T-cell (primary cell): Measurements from ENCODE around the gene NSD2. TPM values are rescaled to one million over a fixed set of nuclear protein-coding genes. Genes with fewer than 3 reads are reported as not detected.

ENCODE experiments used
- ATAC-seq, 4 experiments: fragments of 200-7000 bp in 3 of 4; fragments of 150-1000 bp in 1 of 4; cut with Tn5 transposase; replicated peaks in 1 of 4; 1 replicate in 3 of 4; 2 replicates in 1 of 4; pipeline ENCODE4 v1.10.0; 2021; ENCODE audit warnings: moderate library complexity in 3 of 4, mild to moderate bottlenecking in 2 of 4, moderate number of reproducible peaks in 1 of 4
- CTCF ChIA-PET, 2 donors: fragments of 300-600 bp; sonication (Branson Sonifier 250); formaldehyde crosslinking; loops; one replicate each; lab custom pipeline; 2022; ENCODE audit warnings: antibody characterized with exemption in 2 of 2; lab: Charles Lee
- POLR2A ChIA-PET, 2 donors: fragments of 300-600 bp; sonication (Branson Sonifier 250); formaldehyde crosslinking; loops; one replicate each; lab custom pipeline; 2022; ENCODE audit warnings: antibody characterized with exemption in 2 of 2; lab: Charles Lee
- DNase-seq, 35 experiments: peaks; one replicate each; pipeline versions ENCODE4 v3.0.0 to v3.0.0-alpha.2; 2013 to 2023
- H3K27ac ChIP-seq: one replicate; pipeline ENCODE4 v1.5.1; 2013; ENCODE audit warnings: low read length
- H3K27me3 ChIP-seq, 2 experiments: replicated peaks in 1 of 2; 1 replicate in 1 of 2; 2 replicates in 1 of 2; pipeline versions ENCODE4 v1.6.1 to v1.7.0; 2013; ENCODE audit warnings: low read length in 1 of 2, mixed read lengths in 1 of 2; ENCODE audit not compliant: control insufficient read depth in 2 of 2, insufficient read depth in 2 of 2; ENCODE audit errors: extremely low read depth in 1 of 2
- H3K36me3 ChIP-seq, 2 donors: 1 replicate in 1 of 2; 2 replicates in 1 of 2; pipeline versions ENCODE4 v1.6.1 to v1.7.0; 2013; ENCODE audit warnings: low read length in 1 of 2; ENCODE audit not compliant: control insufficient read depth in 2 of 2, insufficient read depth in 1 of 2; ENCODE audit errors: extremely low read depth in 1 of 2
- H3K4me1 ChIP-seq, 2 experiments: 1 replicate in 1 of 2; 2 replicates in 1 of 2; pipeline versions ENCODE4 v1.6.1 to v1.7.0; 2013; ENCODE audit warnings: low read length in 2 of 2, mixed read lengths in 1 of 2; ENCODE audit not compliant: insufficient read depth in 2 of 2, control insufficient read depth in 1 of 2; ENCODE audit errors: extremely low read depth in 1 of 2
- H3K4me3 ChIP-seq, 2 donors: 1 replicate in 1 of 2; 2 replicates in 1 of 2; pipeline versions ENCODE4 v1.5.1 to v1.7.0; 2013; ENCODE audit warnings: mild to moderate bottlenecking in 2 of 2, low read length in 1 of 2, moderate library complexity in 1 of 2; ENCODE audit not compliant: control insufficient read depth in 1 of 2; ENCODE audit errors: extremely low read depth in 1 of 2
- H3K9me3 ChIP-seq: 2 replicates; pipeline ENCODE4 v1.7.0; 2013
- H3K27ac Mint-ChIP-seq, 2 donors: one replicate each; pipeline ENCODE4 v1.8.0; 2020 to 2021; ENCODE audit warnings: mild to moderate bottlenecking in 2 of 2, mixed read lengths in 2 of 2
- H3K27me3 Mint-ChIP-seq, 2 donors: one replicate each; pipeline ENCODE4 v1.8.0; 2021 to 2022; ENCODE audit warnings: mixed read lengths in 2 of 2
- H3K36me3 Mint-ChIP-seq: one replicate; pipeline ENCODE4 v1.8.0; 2021; ENCODE audit warnings: mixed read lengths
- H3K4me1 Mint-ChIP-seq, 3 donors: one replicate each; pipeline ENCODE4 v1.8.0; 2020 to 2022; ENCODE audit warnings: mixed read lengths in 3 of 3, mild to moderate bottlenecking in 1 of 3
- H3K4me3 Mint-ChIP-seq, 3 donors: one replicate each; pipeline ENCODE4 v1.8.0; 2020 to 2022; ENCODE audit warnings: mild to moderate bottlenecking in 3 of 3, mixed read lengths in 3 of 3, moderate library complexity in 3 of 3
- H3K9me3 Mint-ChIP-seq, 3 donors: one replicate each; pipeline ENCODE4 v1.8.0; 2020 to 2022; ENCODE audit warnings: mixed read lengths in 3 of 3
- WGBS: methylation state at CpG from one replicate; pipeline ENCODE4 v1.1.5; 2013; ENCODE audit warnings: missing lambda C conversion rate; ENCODE audit not compliant: insufficient coverage; 5-methylcytosine and 5-hydroxymethylcytosine counted together
- total RNA-seq, 35 experiments: library from RNA in 6 of 35; stranded (reverse) in 6 of 35; fragments of 120-200 nt in 1 of 35; gene quantifications; one replicate each; pipeline versions ENCODE4 v1.2.1 to v1.2.4 and lab custom pipeline; 2013 to 2026

The NSD2 gene
- total RNA-seq, 5 donors from 2014 or later (not counting 1 experiment from before 2014, with no cell fraction given): 40.8 to 55.3 (median 48.3) TPM

- ATAC-seq: no peak
- Histone ChIP-seq H3K27ac (no peak overlapping the region), H3K36me3 (peaks cover 11 to 31% of the 10 kb centered on the region in 2 donors), H3K4me1 (no peaks in the 10 kb centered on the region), H3K4me3 (no peak overlapping the region), H3K9me3 (no peaks in the 10 kb centered on the region), H3K27me3 (no peaks in the 10 kb centered on the region)
- no peak overlapping the region for H3K4me3 Mint-ChIP-seq
- CTCF ChIA-PET: no interaction called here
- peaks cover 26% of the 10 kb centered on the region for H3K36me3 Mint-ChIP-seq
- no peaks in the 10 kb centered on the region for H3K4me1 Mint-ChIP-seq
- no peaks in the 10 kb centered on the region for H3K27me3 Mint-ChIP-seq
- no peak overlapping the region for H3K27ac Mint-ChIP-seq
- no peaks in the 10 kb centered on the region for H3K9me3 Mint-ChIP-seq
- POLR2A ChIA-PET: interaction anchor here in 1 of 2 donors (0.7 kb wide), 1 partner anchor 179 kb away, joined by 4 read pairs; no protein-coding TSS in a partner anchor
- WGBS: 100% methylated on average over 2 of the region's 3 CpGs
- DNase-seq: no peak
These were observed 66.4 kb downstream of the NSD2 start for GRCh38 chr4:1937550-1937949.

GRCh38 chr4:1938027-1938426 is 66.8 kb downstream of the NSD2 start:
- WGBS: 94% methylated on average over 6 of the region's 8 CpGs
- H3K27me3 Mint-ChIP-seq: no peaks in the 10 kb centered on the region
- no peaks in the 10 kb centered on the region for H3K27me3 ChIP-seq
- H3K4me1 ChIP-seq: no peaks in the 10 kb centered on the region
- H3K27ac Mint-ChIP-seq: no peak overlapping the region
- ATAC-seq: no peak
- POLR2A ChIA-PET: no interaction called here
- H3K4me1 Mint-ChIP-seq: no peaks in the 10 kb centered on the region
- H3K9me3 ChIP-seq: no peaks in the 10 kb centered on the region
- DNase-seq: no peak
- peaks cover 15 to 30% of the 10 kb centered on the region in 2 donors for H3K36me3 ChIP-seq
- no peaks in the 10 kb centered on the region for H3K9me3 Mint-ChIP-seq
- H3K27ac ChIP-seq: no peak overlapping the region
- peaks cover 28% of the 10 kb centered on the region for H3K36me3 Mint-ChIP-seq
- no peak overlapping the region for H3K4me3 Mint-ChIP-seq
- CTCF ChIA-PET: interaction anchor here in 1 of 2 donors (0.8 kb wide), 1 partner anchor 26 kb away, joined by 3 read pairs; no protein-coding TSS in a partner anchor
- no peak overlapping the region for H3K4me3 ChIP-seq

GRCh38 chr4:1939664-1940509 is 68.7 kb downstream of the NSD2 start:
- ChIA-PET POLR2A (no interaction called here), CTCF (no interaction called here)
- Histone ChIP-seq H3K9me3 (no peaks in the 10 kb centered on the region), H3K27me3 (no peaks in the 10 kb centered on the region), H3K36me3 (peaks cover 16 to 39% of the 10 kb centered on the region in 2 donors), H3K4me1 (no peaks in the 10 kb centered on the region), H3K4me3 (no peak overlapping the region), H3K27ac (no peak overlapping the region)
- no peak overlapping the region for H3K4me3 Mint-ChIP-seq
- peaks cover 32% of the 10 kb centered on the region for H3K36me3 Mint-ChIP-seq
- 100% methylated on average over 2 of the region's 11 CpGs for WGBS
- no peaks in the 10 kb centered on the region for H3K27me3 Mint-ChIP-seq
- H3K9me3 Mint-ChIP-seq: no peaks in the 10 kb centered on the region
- H3K27ac Mint-ChIP-seq: no peak overlapping the region
- no peaks in the 10 kb centered on the region for H3K4me1 Mint-ChIP-seq
- DNase-seq (no peak), ATAC-seq (no peak)

GRCh38 chr4:1940566-1940965 is 69.4 kb downstream of the NSD2 start:
- 98% methylated on average over 7 of the region's 7 CpGs for WGBS
- no peaks in the 10 kb centered on the region for H3K9me3 ChIP-seq
- CTCF ChIA-PET: no interaction called here
- Mint-ChIP-seq H3K27me3 (no peaks in the 10 kb centered on the region), H3K9me3 (no peaks in the 10 kb centered on the region), H3K27ac (no peak overlapping the region), H3K36me3 (peaks cover 32% of the 10 kb centered on the region), H3K4me3 (no peak overlapping the region), H3K4me1 (no peaks in the 10 kb centered on the region)
- no peak overlapping the region for H3K4me3 ChIP-seq
- H3K4me1 ChIP-seq: no peaks in the 10 kb centered on the region
- H3K36me3 ChIP-seq: peaks cover 16 to 34% of the 10 kb centered on the region in 2 donors
- ATAC-seq (no peak), DNase-seq (no peak)
- POLR2A ChIA-PET: no interaction called here
- no peak overlapping the region for H3K27ac ChIP-seq
- H3K27me3 ChIP-seq: no peaks in the 10 kb centered on the region

- ChIA-PET CTCF (no interaction called here), POLR2A (no interaction called here)
- Histone ChIP-seq H3K27me3 (no peaks in the 10 kb centered on the region), H3K4me3 (no peak overlapping the region), H3K36me3 (peaks cover 19 to 30% of the 10 kb centered on the region in 2 donors), H3K4me1 (no peaks in the 10 kb centered on the region), H3K9me3 (no peaks in the 10 kb centered on the region), H3K27ac (no peak overlapping the region)
- Mint-ChIP-seq H3K27me3 (no peaks in the 10 kb centered on the region), H3K27ac (no peak overlapping the region), H3K36me3 (peaks cover 30% of the 10 kb centered on the region), H3K4me3 (no peak overlapping the region), H3K4me1 (no peaks in the 10 kb centered on the region), H3K9me3 (no peaks in the 10 kb centered on the region)
- 97% methylated on average over 4 of the region's 7 CpGs for WGBS
- no peak for DNase-seq
- ATAC-seq: no peak
These were observed 72.7 kb downstream of the NSD2 start for GRCh38 chr4:1943928-1944327.

- ChIA-PET POLR2A (no interaction called here), CTCF (no interaction called here)
- H3K27ac Mint-ChIP-seq: no peak overlapping the region
These were observed 74.1 kb downstream of the NSD2 start for GRCh38 chr4:1945124-1945895.

More at GRCh38 chr4:1945124-1945895, 74.1 kb downstream of the NSD2 start:
- Histone ChIP-seq H3K27ac (no peak overlapping the region), H3K9me3 (no peaks in the 10 kb centered on the region), H3K36me3 (peaks cover 19 to 24% of the 10 kb centered on the region in 2 donors), H3K4me1 (no peaks in the 10 kb centered on the region), H3K27me3 (no peaks in the 10 kb centered on the region), H3K4me3 (no peak overlapping the region)
- H3K27me3 Mint-ChIP-seq: no peaks in the 10 kb centered on the region
- no peak overlapping the region for H3K4me3 Mint-ChIP-seq
- peaks cover 20% of the 10 kb centered on the region for H3K36me3 Mint-ChIP-seq
- no peak for ATAC-seq
- WGBS: 84% methylated on average over 8 of the region's 11 CpGs
- DNase-seq: no peak
- H3K4me1 Mint-ChIP-seq: peaks cover 0 to 3% (median 0%) of the 10 kb centered on the region in 3 donors
- H3K9me3 Mint-ChIP-seq: no peaks in the 10 kb centered on the region
